NCI-H1694 treated with DMSO at 0.1 percent for 48 hours (cell line): ENCODE measurements around the gene EXD3.
A peak's percentile ranks its signal among the peaks of the same experiment; 100 is the strongest.

ENCODE experiments used
- DNase-seq: peaks from one replicate; lab custom pipeline; 2025; lab: John Stamatoyannopoulos, UW

The EXD3 gene

GRCh38 chr9:137447722-137448601 lies 25.0 kb upstream of the EXD3 start:
- no peak for DNase-seq

GRCh38 chr9:137446851-137447471 lies 24.0 kb upstream of the EXD3 start:
- DNase-seq: no peak

- DNase-seq: peak; percentile 9
These were observed 23.0 kb upstream of the EXD3 start for GRCh38 chr9:137445930-137446431.

GRCh38 chr9:137445275-137445807 lies 22.4 kb upstream of the EXD3 start:
- peak; percentile 6 for DNase-seq

- DNase-seq: no peak
These were observed 21.3 kb upstream of the EXD3 start for GRCh38 chr9:137444106-137444790.

GRCh38 chr9:137441935-137442321 lies 19.0 kb upstream of the EXD3 start:
- no peak for DNase-seq

- peak; percentile 19 for DNase-seq
These were observed 18.4 kb upstream of the EXD3 start, which contains the start of gene ENTPD8 for GRCh38 chr9:137441289-137441934. TSS of gene ENTPD8 (minus strand) at chr9:137441357. CDS start at chr9:137438285, 3,072 bp downstream.

- DNase-seq: no peak
These were observed 16.3 kb upstream of the EXD3 start for GRCh38 chr9:137439158-137439714.

GRCh38 chr9:137438591-137439157 lies 15.7 kb upstream of the EXD3 start:
- no peak for DNase-seq

GRCh38 chr9:137437691-137438590 lies 15.0 kb upstream of the EXD3 start:
- DNase-seq: no peak

GRCh38 chr9:137436761-137437600 lies 14.0 kb upstream of the EXD3 start:
- DNase-seq: no peak

GRCh38 chr9:137435980-137436760 lies 13.2 kb upstream of the EXD3 start:
- no peak for DNase-seq

- no peak for DNase-seq
These were observed 12.5 kb upstream of the EXD3 start for GRCh38 chr9:137435381-137435891.

GRCh38 chr9:137434498-137435380 lies 11.8 kb upstream of the EXD3 start:
- no peak for DNase-seq

- no peak for DNase-seq
These were observed 11.0 kb upstream of the EXD3 start for GRCh38 chr9:137433916-137434431.

- DNase-seq: no peak
These were observed 10.5 kb upstream of the EXD3 start for GRCh38 chr9:137433349-137433915.
